Ishikawa (cell line): ENCODE measurements around the gene RAB40C.

ENCODE experiments used
- CEBPB ChIP-seq: IDR thresholded peaks from 2 replicates; pipeline ENCODE4 v1.6.1; 2012
- CREB1 ChIP-seq: IDR thresholded peaks from 2 replicates; pipeline ENCODE4 v1.6.1; 2012; ENCODE audit warnings: low read depth
- EGR1 ChIP-seq: IDR thresholded peaks from 2 replicates; pipeline ENCODE4 v1.6.1; 2012
- EP300 ChIP-seq: IDR thresholded peaks from 2 replicates; pipeline ENCODE4 v1.6.1; 2012; ENCODE audit warnings: borderline replicate concordance
- FOXM1 ChIP-seq: IDR thresholded peaks from 2 replicates; pipeline ENCODE4 v1.6.1; 2012; ENCODE audit warnings: low read depth, borderline replicate concordance
- RAD21 ChIP-seq: IDR thresholded peaks from 2 replicates; pipeline ENCODE4 v1.6.1; 2012; ENCODE audit warnings: low read depth
- TAF1 ChIP-seq: IDR thresholded peaks from 2 replicates; pipeline ENCODE4 v1.6.1; 2012; ENCODE audit warnings: low read depth, mild to moderate bottlenecking
- TCF12 ChIP-seq: IDR thresholded peaks from 2 replicates; pipeline ENCODE4 v1.6.1; 2012; ENCODE audit warnings: low read depth
- TEAD4 ChIP-seq: IDR thresholded peaks from 2 replicates; pipeline ENCODE4 v1.6.1; 2012
- YY1 ChIP-seq: IDR thresholded peaks from 2 replicates; pipeline ENCODE4 v1.6.1; 2012; ENCODE audit warnings: low read depth
- ZBTB7A ChIP-seq: IDR thresholded peaks from 2 replicates; pipeline ENCODE4 v1.6.1; 2012; ENCODE audit warnings: low read depth
- TF ChIP-seq, protein P1 (sequence below): IDR thresholded peaks from 2 replicates; pipeline ENCODE4 v1.6.1; 2012
- TF ChIP-seq, protein P2 (sequence below): IDR thresholded peaks from 2 replicates; pipeline ENCODE4 v1.6.1; 2012; ENCODE audit warnings: low read depth, mild to moderate bottlenecking
- TF ChIP-seq, protein P3 (sequence below): IDR thresholded peaks from 2 replicates; pipeline ENCODE4 v1.6.1; 2012

Gene RAB40C

DNA sequence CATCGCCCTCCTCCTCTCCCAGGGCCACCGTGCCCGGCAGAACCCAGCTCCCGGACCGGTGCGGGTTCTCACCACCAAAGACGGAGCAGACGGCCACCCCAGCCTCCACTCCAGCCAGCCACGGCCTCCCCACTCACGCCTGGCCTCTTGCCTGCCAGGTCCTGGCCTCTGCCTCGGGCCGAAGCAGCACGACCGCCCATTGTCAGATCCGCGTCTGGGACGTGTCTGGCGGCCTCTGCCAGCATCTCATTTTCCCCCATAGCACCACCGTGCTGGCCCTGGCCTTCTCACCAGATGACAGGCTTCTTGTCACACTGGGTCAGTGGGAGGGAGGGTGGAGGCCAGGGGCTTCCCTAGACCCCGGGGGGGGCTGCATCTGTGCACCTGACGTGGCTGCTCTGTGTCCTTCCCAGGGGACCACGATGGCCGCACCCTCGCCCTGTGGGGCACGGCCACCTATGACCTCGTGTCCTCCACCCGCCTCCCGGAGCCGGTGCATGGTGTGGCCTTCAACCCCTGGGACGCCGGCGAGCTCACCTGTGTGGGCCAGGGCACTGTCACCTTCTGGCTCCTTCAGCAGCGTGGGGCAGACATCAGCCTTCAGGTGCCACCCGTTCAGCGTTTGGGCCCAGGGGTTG is 71.4 kb downstream of the RAB40C start:
- no peak for TF ChIP-seq TAF1
- no peak for TF ChIP-seq EP300
- TF ChIP-seq, protein P1, sequence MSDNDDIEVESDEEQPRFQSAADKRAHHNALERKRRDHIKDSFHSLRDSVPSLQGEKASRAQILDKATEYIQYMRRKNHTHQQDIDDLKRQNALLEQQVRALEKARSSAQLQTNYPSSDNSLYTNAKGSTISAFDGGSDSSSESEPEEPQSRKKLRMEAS, result no peak
- TF ChIP-seq CREB1, result no peak
- TF ChIP-seq YY1, result no peak
- no peak for TF ChIP-seq EGR1
- no peak for TF ChIP-seq FOXM1
- TF ChIP-seq, protein P2, sequence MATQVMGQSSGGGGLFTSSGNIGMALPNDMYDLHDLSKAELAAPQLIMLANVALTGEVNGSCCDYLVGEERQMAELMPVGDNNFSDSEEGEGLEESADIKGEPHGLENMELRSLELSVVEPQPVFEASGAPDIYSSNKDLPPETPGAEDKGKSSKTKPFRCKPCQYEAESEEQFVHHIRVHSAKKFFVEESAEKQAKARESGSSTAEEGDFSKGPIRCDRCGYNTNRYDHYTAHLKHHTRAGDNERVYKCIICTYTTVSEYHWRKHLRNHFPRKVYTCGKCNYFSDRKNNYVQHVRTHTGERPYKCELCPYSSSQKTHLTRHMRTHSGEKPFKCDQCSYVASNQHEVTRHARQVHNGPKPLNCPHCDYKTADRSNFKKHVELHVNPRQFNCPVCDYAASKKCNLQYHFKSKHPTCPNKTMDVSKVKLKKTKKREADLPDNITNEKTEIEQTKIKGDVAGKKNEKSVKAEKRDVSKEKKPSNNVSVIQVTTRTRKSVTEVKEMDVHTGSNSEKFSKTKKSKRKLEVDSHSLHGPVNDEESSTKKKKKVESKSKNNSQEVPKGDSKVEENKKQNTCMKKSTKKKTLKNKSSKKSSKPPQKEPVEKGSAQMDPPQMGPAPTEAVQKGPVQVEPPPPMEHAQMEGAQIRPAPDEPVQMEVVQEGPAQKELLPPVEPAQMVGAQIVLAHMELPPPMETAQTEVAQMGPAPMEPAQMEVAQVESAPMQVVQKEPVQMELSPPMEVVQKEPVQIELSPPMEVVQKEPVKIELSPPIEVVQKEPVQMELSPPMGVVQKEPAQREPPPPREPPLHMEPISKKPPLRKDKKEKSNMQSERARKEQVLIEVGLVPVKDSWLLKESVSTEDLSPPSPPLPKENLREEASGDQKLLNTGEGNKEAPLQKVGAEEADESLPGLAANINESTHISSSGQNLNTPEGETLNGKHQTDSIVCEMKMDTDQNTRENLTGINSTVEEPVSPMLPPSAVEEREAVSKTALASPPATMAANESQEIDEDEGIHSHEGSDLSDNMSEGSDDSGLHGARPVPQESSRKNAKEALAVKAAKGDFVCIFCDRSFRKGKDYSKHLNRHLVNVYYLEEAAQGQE, result no peak
- TF ChIP-seq, protein P3, sequence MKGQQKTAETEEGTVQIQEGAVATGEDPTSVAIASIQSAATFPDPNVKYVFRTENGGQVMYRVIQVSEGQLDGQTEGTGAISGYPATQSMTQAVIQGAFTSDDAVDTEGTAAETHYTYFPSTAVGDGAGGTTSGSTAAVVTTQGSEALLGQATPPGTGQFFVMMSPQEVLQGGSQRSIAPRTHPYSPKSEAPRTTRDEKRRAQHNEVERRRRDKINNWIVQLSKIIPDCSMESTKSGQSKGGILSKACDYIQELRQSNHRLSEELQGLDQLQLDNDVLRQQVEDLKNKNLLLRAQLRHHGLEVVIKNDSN, result no peak
- no peak for TF ChIP-seq ZBTB7A
- TF ChIP-seq TCF12, result no peak

DNA sequence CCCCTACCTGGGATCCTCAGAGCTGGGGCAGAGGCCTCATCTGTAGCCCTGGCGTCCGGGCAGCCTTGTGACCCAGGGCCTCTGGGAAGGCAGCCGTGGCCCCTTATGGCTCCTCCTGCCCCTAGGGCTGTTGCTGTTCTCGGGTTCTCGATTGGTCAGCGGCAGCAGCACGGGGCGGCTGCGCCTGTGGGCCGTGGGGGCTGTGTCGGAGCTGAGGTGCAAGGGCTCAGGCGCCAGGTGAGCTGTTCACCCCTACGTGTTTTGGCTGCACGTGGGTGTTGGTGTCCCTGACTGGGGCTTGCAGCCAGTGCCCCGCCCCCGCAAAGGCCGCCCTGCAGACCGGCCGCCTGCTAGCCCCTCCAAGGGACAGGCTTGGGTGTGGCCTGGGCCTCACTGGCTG is 72.2 kb downstream of the RAB40C start:
- no peak for TF ChIP-seq RAD21
- TF ChIP-seq ZBTB7A, result no peak
- TF ChIP-seq, protein P2, result no peak
- TF ChIP-seq FOXM1, result no peak

DNA sequence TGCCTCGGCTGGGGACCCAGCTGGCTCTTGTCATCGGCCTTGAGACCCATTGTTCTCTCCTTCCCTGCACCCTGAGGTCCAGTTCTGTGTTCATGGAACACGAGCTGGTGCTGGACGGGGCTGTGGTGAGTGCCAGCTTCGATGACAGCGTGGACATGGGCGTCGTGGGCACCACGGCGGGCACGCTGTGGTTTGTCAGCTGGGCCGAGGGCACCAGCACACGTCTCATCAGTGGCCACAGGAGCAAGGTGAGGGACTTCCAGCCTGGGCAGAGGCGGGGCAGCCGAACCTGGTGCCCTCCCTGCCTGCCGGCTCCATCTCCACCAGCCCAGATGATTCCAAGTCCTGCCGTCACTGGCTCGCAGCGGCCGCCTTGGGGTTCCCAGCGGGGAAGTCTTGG is 72.7 kb downstream of the RAB40C start:
- TF ChIP-seq, protein P2, result no peak
- TF ChIP-seq, protein P1, result no peak
- TF ChIP-seq ZBTB7A (no peak), TCF12 (no peak), FOXM1 (no peak)

DNA sequence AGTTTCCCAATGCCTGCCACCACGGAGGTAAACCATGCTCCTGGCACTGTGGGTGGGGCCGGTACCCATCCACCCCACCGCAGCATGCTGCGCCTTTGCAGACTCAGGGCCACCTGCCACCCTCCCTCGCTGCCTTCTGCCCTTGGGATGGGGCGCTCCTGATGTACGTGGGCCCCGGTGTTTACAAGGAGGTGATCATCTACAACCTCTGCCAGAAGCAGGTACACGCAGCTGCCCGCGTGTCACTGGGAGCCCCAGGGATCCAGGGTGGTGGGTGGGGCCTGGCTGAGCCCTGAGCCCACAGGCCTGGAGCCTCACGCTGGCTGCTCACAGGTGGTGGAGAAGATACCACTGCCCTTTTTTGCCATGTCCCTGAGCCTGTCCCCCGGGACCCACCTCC is 76.7 kb downstream of the RAB40C start:
- TF ChIP-seq, protein P1, result no peak
- TF ChIP-seq TAF1 (no peak), FOXM1 (no peak), ZBTB7A (no peak), CEBPB (no peak), EP300 (no peak), TCF12 (no peak), TEAD4 (no peak)
- TF ChIP-seq, protein P3, result no peak

DNA sequence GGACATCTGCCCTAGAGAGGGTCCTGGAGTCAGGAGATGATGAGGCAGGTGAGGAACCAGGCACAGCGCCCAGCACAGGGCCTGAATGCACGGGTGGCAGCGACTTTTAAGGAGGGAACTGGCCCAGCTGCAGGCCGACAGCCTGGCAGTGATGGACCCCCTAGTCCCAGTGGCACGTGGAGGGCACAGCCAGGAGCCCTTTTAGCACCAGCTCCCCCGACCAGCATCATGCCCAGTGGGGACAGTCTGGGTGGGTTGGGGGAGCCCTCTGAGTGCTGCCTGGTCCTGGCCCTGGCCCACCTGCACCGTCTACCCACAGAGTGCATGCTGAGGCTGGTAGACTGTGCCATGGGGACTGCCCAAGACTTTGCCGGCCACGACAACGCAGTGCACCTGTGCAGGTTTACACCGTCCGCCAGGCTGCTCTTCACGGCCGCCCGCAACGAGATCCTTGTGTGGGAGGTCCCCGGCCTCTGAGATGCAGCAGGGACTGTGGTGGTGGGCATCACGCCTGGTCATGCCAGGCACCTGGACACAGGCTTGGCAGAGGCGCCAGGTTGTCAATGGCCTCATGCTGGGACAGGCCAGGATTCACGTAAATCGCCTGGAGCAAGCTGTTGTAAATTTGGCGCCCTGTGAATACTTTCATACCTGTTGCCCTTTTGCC is 77.4 kb downstream of the RAB40C start:
- no peak for TF ChIP-seq ZBTB7A
- TF ChIP-seq TAF1, result no peak
- TF ChIP-seq, protein P1, result no peak
- no peak for TF ChIP-seq EGR1
- TF ChIP-seq FOXM1, result no peak
- no peak for TF ChIP-seq RAD21
- TF ChIP-seq YY1, result no peak
